Transverse colon (tissue), 4 donors: Measurements from ENCODE around the gene PDXK. TPM values are rescaled to one million over a fixed set of nuclear protein-coding genes. Genes with fewer than 3 reads are reported as not detected.

Experiments
- DNase-seq: peaks from one replicate; pipeline ENCODE4 v3.0.0-alpha.2; 2019
- H3K27ac ChIP-seq, 4 donors: fragments of 200-600 bp; sonication (generic); 2 replicates each; pipeline ENCODE4 v1.5.1; 2016 to 2018; ENCODE audit warnings: inconsistent platforms in 4 of 4
- H3K27me3 ChIP-seq: fragments of 200-600 bp; sonication (generic); 2 replicates; pipeline ENCODE4 v1.5.1; 2017; ENCODE audit warnings: inconsistent platforms
- H3K36me3 ChIP-seq, 4 donors: fragments of 200-600 bp; sonication (generic); 2 replicates each; pipeline ENCODE4 v1.5.1; 2017 to 2019; ENCODE audit warnings: inconsistent platforms in 4 of 4
- H3K4me1 ChIP-seq, 4 donors: fragments of 200-600 bp; sonication (generic); 2 replicates each; pipeline ENCODE4 v1.5.1; 2017 to 2020; ENCODE audit warnings: inconsistent platforms in 4 of 4
- H3K4me3 ChIP-seq, 4 donors: fragments of 200-600 bp; sonication (generic); 1 replicate in 1 of 4; 2 replicates in 3 of 4; pipeline versions ENCODE4 v1.5.1 to v1.6.1; 2017 to 2019; ENCODE audit warnings: inconsistent platforms in 4 of 4
- H3K9me3 ChIP-seq, 2 donors: fragments of 200-600 bp; sonication (generic); 2 replicates each; pipeline ENCODE4 v1.5.1; 2017 to 2019; ENCODE audit warnings: inconsistent platforms in 2 of 2
- EP300 ChIP-seq: sonication (generic); formaldehyde crosslinking; IDR thresholded peaks from one replicate; pipeline ENCODE4 v1.6.1; 2017; ENCODE audit warnings: antibody characterized with exemption, low read depth
- POLR2A ChIP-seq: fragments of 450-650 bp; IDR thresholded peaks from one replicate; pipeline ENCODE4 v1.6.1; 2016; ENCODE audit warnings: antibody characterized with exemption, mild to moderate bottlenecking, moderate library complexity
- POLR2AphosphoS5 ChIP-seq, 3 donors: sonication (generic); formaldehyde crosslinking; IDR thresholded peaks; one replicate each; pipeline ENCODE4 v1.6.1; 2016; ENCODE audit warnings: antibody characterized with exemption in 3 of 3
- WGBS, 2 donors: methylation state at CpG; one replicate each; pipeline ENCODE4 v1.1.5; 2018; ENCODE audit warnings: low coverage in 1 of 2; 5-methylcytosine and 5-hydroxymethylcytosine counted together
- in situ Hi-C, 4 donors: fragments of 200-750 bp; cut with MboI; loops; one replicate each; pipeline versions ENCODE4 v1.15.0 to v1.15.1; 2017; ENCODE audit warnings: low sequenced_read_pairs in 3 of 4, low pct_ligation_motif_present in 1 of 4, low pct_unique_long_range_greater_than_20kb in 1 of 4
- intact Hi-C: fragments of 100-400 bp; cut with DNase I; formaldehyde crosslinking; loops from one replicate; pipeline ENCODE4 v1.15.1; 2023; ENCODE audit warnings: low total_unique reads
- total RNA-seq, 4 donors: library from RNA; depleted of rRNA; stranded (reverse); fragments of >200 nt; gene quantifications; one replicate each; pipeline ENCODE4 v1.1.0, GENCODE V29; 2016
- TF ChIP-seq, protein P1 (sequence below), 5 experiments: fragments of 200-600 bp in 3 of 5; fragments of 450-650 bp in 2 of 5; sonication (generic) in 3 of 5; IDR thresholded peaks; 1 replicate in 2 of 5; 2 replicates in 3 of 5; pipeline ENCODE4 v1.5.1; 2016 to 2017; ENCODE audit warnings: antibody characterized with exemption in 5 of 5, inconsistent platforms in 3 of 5, mild to moderate bottlenecking in 2 of 5, moderate library complexity in 1 of 5

Gene PDXK
- total RNA-seq, 4 donors from 2014 or later = 85.8 to 117 (median 103) TPM

DNA sequence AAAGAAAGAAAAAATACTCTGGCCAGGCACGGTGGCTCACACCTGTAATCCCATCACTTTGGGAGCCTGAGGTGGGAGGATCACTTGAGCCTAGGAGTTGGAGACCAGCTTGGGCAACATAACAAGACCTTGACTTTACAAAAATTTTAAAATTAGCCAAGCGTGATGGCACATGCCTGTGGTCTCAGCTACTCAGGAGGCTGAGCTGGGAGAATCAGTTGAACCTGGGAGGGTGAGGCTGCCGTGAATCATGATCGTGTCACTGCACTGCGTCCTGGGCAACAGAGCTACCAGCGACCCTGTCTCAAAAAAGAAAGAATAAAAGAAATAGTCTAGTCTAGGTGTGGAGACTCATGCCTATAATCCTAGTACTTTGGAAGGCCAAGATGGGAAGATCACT, 37.3 kb upstream of the PDXK start:
- H3K9me3 ChIP-seq = no peaks in the 10 kb centered on the region
- H3K27ac ChIP-seq = no peak overlapping the region
- H3K4me3 ChIP-seq = no peak overlapping the region
- intact Hi-C loops (no loop called here), in situ Hi-C loops (no loop called here)
- DNase-seq = no peak
- WGBS, 2 donors = 89 to 98% methylated on average over 3 to 6 of the region's 6 CpGs
- TF ChIP-seq EP300 (no peak), POLR2AphosphoS5 (IDR thresholded peaks at IDR 0.05) (no peak), POLR2A (no peak)
- TF ChIP-seq, protein P1, sequence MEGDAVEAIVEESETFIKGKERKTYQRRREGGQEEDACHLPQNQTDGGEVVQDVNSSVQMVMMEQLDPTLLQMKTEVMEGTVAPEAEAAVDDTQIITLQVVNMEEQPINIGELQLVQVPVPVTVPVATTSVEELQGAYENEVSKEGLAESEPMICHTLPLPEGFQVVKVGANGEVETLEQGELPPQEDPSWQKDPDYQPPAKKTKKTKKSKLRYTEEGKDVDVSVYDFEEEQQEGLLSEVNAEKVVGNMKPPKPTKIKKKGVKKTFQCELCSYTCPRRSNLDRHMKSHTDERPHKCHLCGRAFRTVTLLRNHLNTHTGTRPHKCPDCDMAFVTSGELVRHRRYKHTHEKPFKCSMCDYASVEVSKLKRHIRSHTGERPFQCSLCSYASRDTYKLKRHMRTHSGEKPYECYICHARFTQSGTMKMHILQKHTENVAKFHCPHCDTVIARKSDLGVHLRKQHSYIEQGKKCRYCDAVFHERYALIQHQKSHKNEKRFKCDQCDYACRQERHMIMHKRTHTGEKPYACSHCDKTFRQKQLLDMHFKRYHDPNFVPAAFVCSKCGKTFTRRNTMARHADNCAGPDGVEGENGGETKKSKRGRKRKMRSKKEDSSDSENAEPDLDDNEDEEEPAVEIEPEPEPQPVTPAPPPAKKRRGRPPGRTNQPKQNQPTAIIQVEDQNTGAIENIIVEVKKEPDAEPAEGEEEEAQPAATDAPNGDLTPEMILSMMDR (IDR thresholded peaks at IDR 0.05) = no peak
- H3K36me3 ChIP-seq = peaks cover 0 to 61% (median 15%) of the 10 kb centered on the region in 4 donors
- no peaks in the 10 kb centered on the region for H3K27me3 ChIP-seq
- H3K4me1 ChIP-seq = no peaks in the 10 kb centered on the region

DNA sequence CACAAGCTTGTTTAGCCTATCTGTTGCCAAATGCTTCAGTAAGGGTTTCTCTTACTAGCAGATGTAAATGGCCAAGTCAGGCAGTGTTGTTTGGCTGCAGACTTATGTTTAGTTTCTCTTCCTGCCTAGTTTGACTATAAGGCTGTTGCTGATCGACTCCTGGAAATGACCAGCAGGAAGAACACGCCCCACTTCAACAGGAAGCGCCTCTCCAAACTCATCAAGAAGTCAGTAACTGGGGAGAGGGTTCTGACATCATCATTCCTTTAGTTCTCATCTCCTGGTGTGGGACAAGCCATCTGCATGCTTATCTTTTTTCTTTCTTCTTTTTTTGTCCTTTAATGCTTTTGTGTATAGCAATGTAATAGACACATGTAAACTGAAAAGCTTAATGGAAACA, 34.5 kb upstream of the PDXK start:
- Histone ChIP-seq H3K27me3 (no peaks in the 10 kb centered on the region), H3K4me1 (no peaks in the 10 kb centered on the region), H3K9me3 (no peaks in the 10 kb centered on the region), H3K36me3 (peaks cover 0 to 49% (median 21%) of the 10 kb centered on the region in 4 donors), H3K4me3 (no peak overlapping the region), H3K27ac (no peak overlapping the region)
- in situ Hi-C loops (no loop called here), intact Hi-C loops (no loop called here)
- DNase-seq = no peak
- 69 to 83% methylated on average over 2 to 3 of the region's 3 CpGs for WGBS, 2 donors
- no peak for TF ChIP-seq POLR2AphosphoS5 (IDR thresholded peaks at IDR 0.05)
- no peak for TF ChIP-seq EP300
- TF ChIP-seq POLR2A = no peak
- TF ChIP-seq, protein P1 (IDR thresholded peaks at IDR 0.05) = no peak

DNA sequence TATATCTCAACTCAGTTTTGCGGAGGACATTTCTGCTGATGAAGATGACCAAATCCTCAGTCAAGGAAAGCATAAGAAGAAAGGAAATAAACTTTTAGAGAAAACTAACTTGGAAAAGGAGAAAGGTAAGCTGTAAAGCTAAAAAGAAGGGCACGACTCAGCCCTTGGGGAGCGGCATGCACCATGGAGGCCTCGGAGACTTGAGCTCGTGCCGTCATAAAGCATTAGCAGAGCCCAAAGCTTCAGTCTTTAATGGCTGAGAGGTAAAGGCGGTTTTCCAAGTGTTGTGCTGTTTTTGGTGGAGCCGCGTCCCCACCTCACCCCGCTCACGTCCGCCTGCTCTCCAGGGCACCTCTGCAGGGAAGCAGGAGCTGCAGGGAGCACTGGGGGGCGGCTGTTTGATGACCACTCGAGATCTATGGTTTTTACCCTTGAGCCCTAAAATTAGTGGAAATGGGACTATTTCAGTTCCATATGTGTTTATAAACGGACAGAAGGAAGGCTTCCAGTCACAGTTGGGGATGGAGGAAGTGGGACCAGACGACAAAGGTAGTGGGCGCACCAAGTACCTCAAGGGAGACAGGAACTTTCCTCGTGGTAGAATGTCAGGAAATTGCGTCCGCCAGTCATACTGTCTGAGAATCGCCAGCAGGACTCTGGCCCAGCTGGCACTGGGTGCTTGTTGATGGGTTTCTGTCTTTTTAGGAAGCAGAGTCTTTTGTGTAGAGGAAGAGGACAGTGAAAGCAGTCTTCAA, 31.9 kb upstream of the PDXK start:
- H3K4me1 ChIP-seq = no peaks in the 10 kb centered on the region
- H3K36me3 ChIP-seq = peaks cover 0 to 43% (median 19%) of the 10 kb centered on the region in 4 donors
- in situ Hi-C loops = no loop called here
- intact Hi-C loops = no loop called here
- H3K27me3 ChIP-seq = no peaks in the 10 kb centered on the region
- no peak overlapping the region for H3K27ac ChIP-seq
- TF ChIP-seq POLR2AphosphoS5 (IDR thresholded peaks at IDR 0.05) (no peak), POLR2A (no peak), EP300 (no peak)
- TF ChIP-seq, protein P1 (IDR thresholded peaks at IDR 0.05) = no peak
- no peaks in the 10 kb centered on the region for H3K9me3 ChIP-seq
- WGBS, 2 donors = 89 to 93% methylated on average over 5 to 21 of the region's 21 CpGs
- no peak overlapping the region for H3K4me3 ChIP-seq
- no peak for DNase-seq

DNA sequence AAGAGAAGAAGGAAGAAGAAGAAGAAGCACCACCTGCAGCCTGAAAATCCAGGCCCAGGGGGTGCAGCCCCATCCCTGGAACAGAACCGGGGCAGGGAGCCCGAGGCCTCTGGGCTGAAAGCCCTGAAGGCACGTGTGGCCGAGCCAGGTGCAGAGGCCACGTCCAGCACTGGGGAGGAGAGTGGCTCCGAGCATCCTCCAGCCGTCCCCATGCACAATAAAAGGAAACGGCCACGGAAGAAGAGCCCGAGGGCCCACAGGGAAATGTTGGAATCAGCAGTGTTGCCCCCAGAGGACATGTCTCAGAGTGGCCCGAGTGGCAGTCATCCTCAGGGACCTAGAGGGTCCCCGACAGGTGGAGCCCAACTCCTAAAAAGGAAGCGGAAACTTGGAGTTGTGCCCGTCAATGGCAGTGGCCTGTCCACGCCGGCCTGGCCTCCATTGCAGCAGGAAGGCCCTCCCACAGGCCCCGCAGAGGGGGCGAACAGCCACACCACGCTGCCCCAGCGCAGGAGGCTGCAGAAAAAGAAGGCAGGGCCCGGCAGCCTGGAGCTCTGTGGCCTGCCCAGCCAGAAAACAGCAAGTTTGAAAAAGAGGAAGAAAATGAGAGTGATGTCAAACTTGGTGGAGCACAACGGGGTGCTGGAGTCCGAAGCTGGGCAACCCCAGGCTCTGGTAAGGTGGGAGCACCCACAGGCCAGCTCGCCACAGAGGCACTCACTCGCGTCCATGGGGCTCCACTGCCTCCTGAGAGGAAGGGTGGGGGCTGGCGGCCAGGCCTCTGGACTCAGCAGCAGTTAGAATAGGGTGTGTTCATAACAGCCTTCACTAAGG, 31.1 kb upstream of the PDXK start:
- intact Hi-C loops = no loop called here
- 85% methylated on average over 27 of the region's 27 CpGs; no CpG with 5 or more reads in 1 of the 2 donors for WGBS, 2 donors
- in situ Hi-C loops = no loop called here
- TF ChIP-seq, protein P1 (IDR thresholded peaks at IDR 0.05) = no peak
- TF ChIP-seq POLR2A (no peak), POLR2AphosphoS5 (IDR thresholded peaks at IDR 0.05) (no peak), EP300 (no peak)
- Histone ChIP-seq H3K4me1 (no peaks in the 10 kb centered on the region), H3K4me3 (no peak overlapping the region), H3K9me3 (no peaks in the 10 kb centered on the region), H3K27ac (no peak overlapping the region), H3K27me3 (no peaks in the 10 kb centered on the region), H3K36me3 (peaks cover 0 to 47% (median 15%) of the 10 kb centered on the region in 4 donors)
- no peak for DNase-seq
